ENCODE results near the gene UFSP1.
"Not testable (repeated sequence)": the region's sequence is repeated elsewhere in the genome, so short reads cannot be mapped to it uniquely, and the experiment has no call there.

The UFSP1 gene

GRCh38 chr7:100888988-100889750, at the start of gene UFSP1:
UFSP1 (minus strand) TSS chr7:100889715; CDS start chr7:100889271, 444 bp downstream.
- no peak for TF ChIP-seq CTCF (conservative IDR thresholded peaks at IDR 0.05; ENCODE audit: low read length)
- no peak for DNase-seq (ENCODE audit: low read depth)
- peak within 1 kb of the TSS; percentile 74 for H3K4me3 ChIP-seq (ENCODE audit: low read length)

GRCh38 chr7:100936167-100936566, 46.7 kb upstream of the UFSP1 start:
- not testable (repeated sequence) for DNase-seq (ENCODE audit: low read depth); H3K4me3 ChIP-seq (ENCODE audit: low read length)

- DNase-seq (ENCODE audit: low read depth); H3K4me3 ChIP-seq (ENCODE audit: low read length): not testable (repeated sequence)
Measured at GRCh38 chr7:100935381-100935780, 45.9 kb upstream of the UFSP1 start.

- TF ChIP-seq CTCF (conservative IDR thresholded peaks at IDR 0.05; ENCODE audit: low read length), result no peak
- DNase-seq (ENCODE audit: low read depth), result no peak
- no peak overlapping the region for H3K4me3 ChIP-seq (ENCODE audit: low read length)
Measured at GRCh38 chr7:100933734-100934133, 44.2 kb upstream of the UFSP1 start.

- no peak for TF ChIP-seq CTCF (conservative IDR thresholded peaks at IDR 0.05; ENCODE audit: low read length)
- DNase-seq (ENCODE audit: low read depth), result no peak
- no peak overlapping the region for H3K4me3 ChIP-seq (ENCODE audit: low read length)
Measured at GRCh38 chr7:100929808-100930174, 40.3 kb upstream of the UFSP1 start.

GRCh38 chr7:100923616-100924015, 34.1 kb upstream of the UFSP1 start:
- H3K4me3 ChIP-seq (ENCODE audit: low read length), result not testable (repeated sequence)

GRCh38 chr7:100921039-100921438, 31.5 kb upstream of the UFSP1 start:
- no peak for TF ChIP-seq CTCF (conservative IDR thresholded peaks at IDR 0.05; ENCODE audit: low read length)

More at GRCh38 chr7:100923616-100924015, 34.1 kb upstream of the UFSP1 start:
- DNase-seq (ENCODE audit: low read depth), result not testable (repeated sequence)

GRCh38 chr7:100919779-100920437, 30.4 kb upstream of the UFSP1 start:
- not testable (repeated sequence) for H3K4me3 ChIP-seq (ENCODE audit: low read length); DNase-seq (ENCODE audit: low read depth)

More at GRCh38 chr7:100921039-100921438, 31.5 kb upstream of the UFSP1 start:
- DNase-seq (ENCODE audit: low read depth), result no peak
- no peak overlapping the region for H3K4me3 ChIP-seq (ENCODE audit: low read length)

- DNase-seq (ENCODE audit: low read depth); H3K4me3 ChIP-seq (ENCODE audit: low read length): not testable (repeated sequence)
Measured at GRCh38 chr7:100919335-100919734, 29.8 kb upstream of the UFSP1 start.
